Nephron (organoid): ENCODE data around the gene S100A9.

Experiments used
- H3K27ac Mint-ChIP-seq, 3 experiments: 2 replicates each; pipeline ENCODE4 v1.8.0; 2020; ENCODE audit warnings: mixed read lengths in 3 of 3, mild to moderate bottlenecking in 2 of 3, moderate library complexity in 1 of 3
- H3K27me3 Mint-ChIP-seq: 2 replicates; pipeline ENCODE4 v1.8.0; 2021; ENCODE audit warnings: low read depth, mild to moderate bottlenecking, moderate library complexity, mixed read lengths
- H3K36me3 Mint-ChIP-seq: 2 replicates; pipeline ENCODE4 v1.8.0; 2020; ENCODE audit warnings: low read depth, mixed read lengths
- H3K4me1 Mint-ChIP-seq: 2 replicates; pipeline ENCODE4 v1.8.0; 2020; ENCODE audit warnings: mixed read lengths
- H3K4me3 Mint-ChIP-seq, 3 experiments: 2 replicates each; pipeline ENCODE4 v1.8.0; 2020; ENCODE audit warnings: mild to moderate bottlenecking in 3 of 3, mixed read lengths in 3 of 3, moderate library complexity in 2 of 3
- H3K9me3 Mint-ChIP-seq: 2 replicates; pipeline ENCODE4 v1.8.0; 2020; ENCODE audit warnings: mixed read lengths
- TF ChIP-seq, protein P1 (sequence below), 3 experiments: fragments of 200-600 bp; sonication (generic); IDR thresholded peaks; one replicate each; pipeline ENCODE4 v1.5.0; 2021; ENCODE audit warnings: antibody characterized with exemption in 3 of 3; ENCODE audit not compliant: unreplicated experiment in 3 of 3

S100A9 gene

DNA sequence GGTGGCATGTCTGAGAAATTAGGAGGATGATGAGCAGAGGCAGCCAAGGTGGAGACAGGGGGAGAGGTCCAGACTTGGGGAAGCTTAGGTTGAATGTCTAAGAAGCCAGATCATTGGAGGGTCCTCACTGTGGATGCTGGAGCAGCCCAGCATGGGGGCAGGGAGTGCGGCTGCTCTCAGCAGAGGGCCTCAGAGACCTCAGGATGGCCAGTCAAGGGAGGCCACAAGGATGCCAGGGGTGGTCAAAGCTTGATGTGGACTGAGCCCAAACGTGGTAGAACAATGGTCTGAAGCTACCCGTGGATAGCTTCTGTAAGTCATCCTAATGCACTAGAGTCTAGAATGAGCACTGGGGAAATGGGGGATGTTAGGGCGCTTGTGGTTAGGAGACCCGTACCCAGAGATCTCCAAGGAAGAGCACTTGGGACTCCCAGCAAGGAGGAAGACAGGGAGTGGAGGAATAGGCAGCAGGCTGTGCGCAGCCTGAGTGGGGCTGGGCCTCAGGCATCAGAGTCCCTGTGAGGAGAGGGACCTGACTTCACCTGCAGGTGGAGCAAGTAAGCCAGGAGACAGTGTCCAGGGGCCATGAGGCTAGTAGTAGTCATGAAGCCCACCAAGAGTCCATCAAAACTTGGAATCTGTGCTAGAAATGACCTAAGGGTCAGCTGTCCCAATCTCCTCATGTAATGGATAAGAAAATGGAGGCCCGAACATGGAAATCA is 4.3 kb upstream of the S100A9 start:
- H3K36me3 Mint-ChIP-seq = no peaks in the 10 kb centered on the region
- no peak overlapping the region for H3K4me3 Mint-ChIP-seq
- H3K27ac Mint-ChIP-seq = no peak overlapping the region
- H3K9me3 Mint-ChIP-seq = no peaks in the 10 kb centered on the region
- TF ChIP-seq, protein P1, sequence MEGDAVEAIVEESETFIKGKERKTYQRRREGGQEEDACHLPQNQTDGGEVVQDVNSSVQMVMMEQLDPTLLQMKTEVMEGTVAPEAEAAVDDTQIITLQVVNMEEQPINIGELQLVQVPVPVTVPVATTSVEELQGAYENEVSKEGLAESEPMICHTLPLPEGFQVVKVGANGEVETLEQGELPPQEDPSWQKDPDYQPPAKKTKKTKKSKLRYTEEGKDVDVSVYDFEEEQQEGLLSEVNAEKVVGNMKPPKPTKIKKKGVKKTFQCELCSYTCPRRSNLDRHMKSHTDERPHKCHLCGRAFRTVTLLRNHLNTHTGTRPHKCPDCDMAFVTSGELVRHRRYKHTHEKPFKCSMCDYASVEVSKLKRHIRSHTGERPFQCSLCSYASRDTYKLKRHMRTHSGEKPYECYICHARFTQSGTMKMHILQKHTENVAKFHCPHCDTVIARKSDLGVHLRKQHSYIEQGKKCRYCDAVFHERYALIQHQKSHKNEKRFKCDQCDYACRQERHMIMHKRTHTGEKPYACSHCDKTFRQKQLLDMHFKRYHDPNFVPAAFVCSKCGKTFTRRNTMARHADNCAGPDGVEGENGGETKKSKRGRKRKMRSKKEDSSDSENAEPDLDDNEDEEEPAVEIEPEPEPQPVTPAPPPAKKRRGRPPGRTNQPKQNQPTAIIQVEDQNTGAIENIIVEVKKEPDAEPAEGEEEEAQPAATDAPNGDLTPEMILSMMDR (IDR thresholded peaks at IDR 0.05; ENCODE audit: unreplicated experiment in 3 of 3) = peak; percentile 27 to 56 (median 43)
- H3K27me3 Mint-ChIP-seq = peaks cover 29% of the 10 kb centered on the region
- no peaks in the 10 kb centered on the region for H3K4me1 Mint-ChIP-seq

DNA sequence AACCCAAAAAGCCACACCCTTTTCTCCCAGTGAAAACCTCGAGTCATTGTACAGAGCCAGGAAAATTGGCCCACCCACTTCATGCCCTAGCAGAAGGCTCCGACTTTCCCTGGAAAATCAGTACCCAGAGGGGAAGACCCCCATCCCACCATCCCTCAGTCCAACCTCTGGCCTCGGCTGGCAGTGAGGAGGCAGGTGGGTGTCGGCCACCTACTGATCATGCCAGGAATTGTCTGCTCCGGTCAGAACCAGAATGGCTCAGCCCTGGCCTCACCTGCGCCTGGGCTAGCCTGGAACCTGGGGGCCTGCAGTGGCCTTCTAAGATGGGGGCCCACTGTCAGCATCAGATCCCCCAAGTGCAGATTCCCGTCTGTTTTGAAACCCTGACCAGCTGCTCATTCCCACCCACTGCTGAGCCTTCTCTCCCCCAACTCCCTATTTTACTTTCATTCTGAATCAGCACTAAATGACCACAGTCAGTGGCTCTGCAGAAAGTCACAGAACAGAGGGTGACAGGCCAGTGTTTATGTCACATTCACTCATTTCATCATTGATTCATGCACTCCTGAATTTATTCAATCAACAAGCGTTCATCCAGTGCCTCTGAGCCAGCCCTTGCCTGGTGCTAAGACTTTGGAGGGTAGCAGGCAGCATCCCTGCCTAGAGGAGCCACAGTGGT is 3.0 kb upstream of the S100A9 start:
- H3K4me1 Mint-ChIP-seq = no peaks in the 10 kb centered on the region
- no peaks in the 10 kb centered on the region for H3K9me3 Mint-ChIP-seq
- TF ChIP-seq, protein P1 (IDR thresholded peaks at IDR 0.05; ENCODE audit: unreplicated experiment in 3 of 3) = no peak

DNA sequence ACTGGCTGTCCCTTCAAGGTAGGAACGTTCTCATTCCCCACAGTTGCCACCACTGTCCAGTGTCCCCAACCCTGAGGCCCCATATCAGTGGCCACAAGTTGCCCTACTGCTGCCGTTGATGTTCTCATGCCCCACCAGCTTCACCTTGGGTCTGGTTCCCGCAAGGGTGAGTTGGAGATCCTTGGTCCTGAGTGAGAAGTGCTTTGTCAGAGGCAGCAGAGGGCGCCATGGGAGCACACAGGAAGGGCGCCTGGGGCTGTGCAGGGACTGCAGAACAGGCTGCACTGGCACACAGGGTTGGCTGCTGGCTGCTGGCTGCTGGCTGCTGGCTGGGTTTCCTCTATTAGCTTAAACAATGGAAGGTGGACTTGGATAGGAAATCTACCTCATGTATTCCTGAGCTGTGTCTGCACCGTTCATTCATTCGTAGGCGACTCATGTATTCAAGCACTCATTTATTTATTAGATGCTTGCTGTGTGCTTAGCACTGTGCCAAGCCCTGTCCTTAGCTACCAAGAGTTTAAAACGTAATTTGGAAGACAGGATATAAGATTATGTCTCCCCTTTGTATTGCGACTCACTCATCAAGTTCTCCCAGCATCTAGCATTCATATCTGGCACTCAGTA is 2.1 kb upstream of the S100A9 start:
- Mint-ChIP-seq H3K27ac (no peak overlapping the region), H3K36me3 (no peaks in the 10 kb centered on the region), H3K4me3 (no peak overlapping the region), H3K4me1 (no peaks in the 10 kb centered on the region), H3K9me3 (no peaks in the 10 kb centered on the region), H3K27me3 (peaks cover 17% of the 10 kb centered on the region)
- TF ChIP-seq, protein P1 (IDR thresholded peaks at IDR 0.05; ENCODE audit: unreplicated experiment in 3 of 3) = peak in 2 of 3 experiments; percentile 23 to 37

More for the DNA sequence above, 3.0 kb upstream of the S100A9 start:
- Mint-ChIP-seq H3K27me3 (peaks cover 24% of the 10 kb centered on the region), H3K4me3 (no peak overlapping the region), H3K36me3 (no peaks in the 10 kb centered on the region), H3K27ac (no peak overlapping the region)

DNA sequence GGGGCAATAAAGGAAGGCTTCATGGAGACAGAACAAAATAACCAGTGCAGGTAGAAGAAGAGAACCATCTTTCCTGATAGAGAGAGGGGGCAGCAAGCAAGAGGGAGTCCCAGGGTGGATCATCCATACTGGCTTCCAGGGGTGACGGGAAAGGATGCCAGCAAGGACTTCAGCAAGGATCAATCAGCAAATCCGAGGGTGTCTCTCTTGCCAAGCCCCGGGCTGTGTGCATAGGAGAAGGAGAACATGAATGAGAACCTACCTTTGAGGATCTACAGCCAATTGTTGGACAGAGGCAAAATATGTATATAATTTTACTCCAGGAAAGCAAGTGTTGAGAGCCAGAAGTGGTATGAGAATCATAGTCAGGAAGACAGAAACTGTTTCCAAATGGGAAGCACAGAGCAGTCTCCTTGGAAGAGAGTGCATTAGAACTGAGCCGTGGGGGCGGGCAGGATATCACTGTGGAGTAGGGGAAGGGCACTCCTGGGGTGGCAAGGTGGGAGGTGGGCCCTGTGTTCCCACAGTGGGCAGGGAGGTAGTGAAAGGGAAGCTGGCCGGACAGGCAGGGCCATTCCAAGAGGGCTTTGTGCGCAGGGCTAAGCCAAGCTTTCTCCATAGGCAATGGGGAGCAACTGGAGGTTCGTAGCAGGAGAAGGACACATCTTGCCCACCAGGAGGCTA is 1.1 kb upstream of the S100A9 start:
- Mint-ChIP-seq H3K27me3 (peaks cover 9% of the 10 kb centered on the region), H3K36me3 (no peaks in the 10 kb centered on the region), H3K4me3 (no peak overlapping the region), H3K4me1 (no peaks in the 10 kb centered on the region), H3K27ac (no peak overlapping the region), H3K9me3 (no peaks in the 10 kb centered on the region)
- TF ChIP-seq, protein P1 (IDR thresholded peaks at IDR 0.05; ENCODE audit: unreplicated experiment in 3 of 3) = no peak

DNA sequence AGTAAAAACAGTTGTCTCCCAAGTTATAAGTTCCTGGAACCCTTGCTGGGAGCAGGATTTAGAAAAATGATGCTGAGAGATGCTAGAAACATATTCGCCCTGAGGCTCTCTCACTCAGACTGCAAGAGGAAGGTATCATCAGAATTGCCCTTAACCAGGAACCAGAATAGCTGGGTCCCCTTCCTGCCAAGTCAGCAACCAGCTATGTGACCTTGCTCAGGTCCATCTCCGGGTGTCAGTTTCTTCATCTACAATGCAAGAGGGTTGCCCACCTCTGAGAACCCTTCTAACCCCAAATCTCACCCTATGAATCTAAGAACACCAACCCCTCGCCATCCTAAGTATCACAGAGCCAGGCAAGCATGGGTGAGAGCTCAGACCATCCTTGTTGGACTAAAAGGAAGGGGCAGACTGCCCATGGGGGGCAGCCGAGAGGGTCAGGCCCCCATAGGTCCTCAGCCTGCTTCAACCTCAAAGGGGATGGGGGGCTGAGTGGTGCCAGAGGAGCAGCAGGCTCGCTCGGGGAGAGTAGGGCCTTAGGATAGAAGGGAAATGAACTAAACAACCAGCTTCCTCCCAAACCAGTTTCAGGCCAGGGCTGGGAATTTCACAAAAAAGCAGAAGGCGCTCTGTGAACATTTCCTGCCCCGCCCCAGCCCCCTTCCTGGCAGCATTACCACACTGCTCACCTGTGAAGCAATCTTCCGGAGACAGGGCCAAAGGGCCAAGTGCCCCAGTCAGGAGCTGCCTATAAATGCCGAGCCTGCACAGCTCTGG is 390 bp upstream of the S100A9 start:
- no peak overlapping the region for H3K27ac Mint-ChIP-seq
- H3K4me1 Mint-ChIP-seq = no peaks in the 10 kb centered on the region
- peaks cover 5% of the 10 kb centered on the region for H3K27me3 Mint-ChIP-seq
- H3K36me3 Mint-ChIP-seq = no peaks in the 10 kb centered on the region
- TF ChIP-seq, protein P1 (IDR thresholded peaks at IDR 0.05; ENCODE audit: unreplicated experiment in 3 of 3) = no peak
- no peaks in the 10 kb centered on the region for H3K9me3 Mint-ChIP-seq
- no peak overlapping the region for H3K4me3 Mint-ChIP-seq
